Prostate gland (tissue), 2 donors: Measurements from ENCODE around the gene PRKG1.

Experiments
- CTCF ChIP-seq, 4 experiments: fragments of 200-600 bp in 2 of 4; fragments of 450-650 bp in 2 of 4; sonication (generic) in 2 of 4; IDR thresholded peaks; 1 replicate in 3 of 4; 2 replicates in 1 of 4; pipeline ENCODE4 v1.5.1; 2016 to 2019; ENCODE audit warnings: antibody characterized with exemption in 4 of 4, mild to moderate bottlenecking in 2 of 4, moderate library complexity in 2 of 4
- POLR2A ChIP-seq: fragments of 450-650 bp; IDR thresholded peaks from one replicate; pipeline ENCODE4 v1.6.1; 2016; ENCODE audit warnings: antibody characterized with exemption, mild to moderate bottlenecking
- POLR2AphosphoS5 ChIP-seq: sonication (generic); formaldehyde crosslinking; IDR thresholded peaks from one replicate; pipeline ENCODE4 v1.6.1; 2017; ENCODE audit warnings: antibody characterized with exemption

GRCh38 chr10:51343391-51343790 is 269.1 kb downstream of the PRKG1 start:
- TF ChIP-seq CTCF (IDR thresholded peaks at IDR 0.05) (no peak), POLR2AphosphoS5 (no peak), POLR2A (no peak)
